PC-3 (cell line): ENCODE results near the gene GOLGA8O. TPM values are rescaled to one million over a fixed set of nuclear protein-coding genes. Genes with fewer than 3 reads are reported as not detected.
"Not testable (repeated sequence)": the region's sequence is repeated elsewhere in the genome, so short reads cannot be mapped to it uniquely, and the experiment has no call there.

ENCODE experiments used
- ATAC-seq: fragments of 200-7000 bp; cut with Tn5 transposase; 2 replicates; pipeline ENCODE4 v1.9.1; 2020; ENCODE audit warnings: mild to moderate bottlenecking, moderate library complexity
- BruUV-seq: library from RNA; stranded (reverse); fragments of 400-500 nt; replicated peaks from 2 replicates; lab custom pipeline; 2021; lab: Mats Ljungman, UMichigan
- CTCF ChIA-PET: fragments of 300-600 bp; sonication (Branson Sonifier 250); formaldehyde crosslinking; loops from one replicate; lab custom pipeline; 2022; ENCODE audit warnings: antibody characterized with exemption; lab: Charles Lee
- POLR2A ChIA-PET: fragments of 300-600 bp; sonication (Branson Sonifier 250); formaldehyde crosslinking; loops from one replicate; lab custom pipeline; 2022; ENCODE audit warnings: antibody characterized with exemption; ENCODE audit not compliant: unreplicated experiment; lab: Charles Lee
- DNase-seq: peaks from one replicate; pipeline ENCODE4 v3.0.0-alpha.2; 2015
- H2AFZ ChIP-seq: fragments of 300-600 bp; sonication (generic); 2 replicates; pipeline ENCODE4 v1.6.0; 2016; ENCODE audit warnings: antibody characterized with exemption, low read length
- H3F3A ChIP-seq: fragments of 300-600 bp; sonication (generic); one replicate; pipeline ENCODE4 v1.6.0; 2017; ENCODE audit warnings: antibody characterized with exemption, low read length, control low read depth, mild to moderate bottlenecking; ENCODE audit not compliant: unreplicated experiment
- H3K27ac ChIP-seq: fragments of 300-600 bp; sonication (generic); 2 replicates; pipeline ENCODE4 v1.5.1; 2016; ENCODE audit warnings: mild to moderate bottlenecking, low read length
- H3K27me3 ChIP-seq: fragments of 300-600 bp; sonication (generic); 2 replicates; pipeline ENCODE4 v1.6.1; 2016; ENCODE audit warnings: low read length, mixed read lengths
- H3K36me3 ChIP-seq: fragments of 300-600 bp; sonication (generic); 2 replicates; pipeline ENCODE4 v1.6.1; 2016; ENCODE audit warnings: low read depth, mixed run types, low read length, mixed read lengths
- H3K4me1 ChIP-seq: fragments of 300-600 bp; sonication (generic); 2 replicates; pipeline ENCODE4 v1.5.1; 2016; ENCODE audit warnings: low read length; ENCODE audit not compliant: insufficient read depth
- H3K4me2 ChIP-seq: fragments of 300-600 bp; sonication (generic); 2 replicates; pipeline ENCODE4 v1.6.0; 2016; ENCODE audit warnings: low read length
- H3K4me3 ChIP-seq: fragments of 300-600 bp; sonication (generic); 2 replicates; pipeline ENCODE4 v1.5.1; 2016; ENCODE audit warnings: mild to moderate bottlenecking, low read length, mixed read lengths
- H3K79me2 ChIP-seq: fragments of 300-600 bp; sonication (generic); 2 replicates; pipeline ENCODE4 v1.6.1; 2017; ENCODE audit warnings: low read length, mixed read lengths
- H3K9ac ChIP-seq: fragments of 300-600 bp; sonication (generic); 2 replicates; pipeline ENCODE4 v1.6.0; 2016; ENCODE audit warnings: mild to moderate bottlenecking, low read length
- H3K9me2 ChIP-seq: fragments of 300-600 bp; sonication (generic); replicated peaks from 2 replicates; pipeline ENCODE4 v1.6.1; 2016; ENCODE audit warnings: mixed run types, low read length, mixed read lengths
- H3K9me3 ChIP-seq: fragments of 300-600 bp; sonication (generic); 2 replicates; pipeline ENCODE4 v1.6.1; 2016; ENCODE audit warnings: low read length, mixed read lengths
- H4K20me1 ChIP-seq: fragments of 300-600 bp; sonication (generic); 2 replicates; pipeline ENCODE4 v1.6.1; 2016; ENCODE audit warnings: low read length, mixed read lengths
- intact Hi-C: fragments of 100-400 bp; cut with micrococcal nuclease; formaldehyde crosslinking; loops from 2 replicates; pipeline ENCODE4 v1.9.0; 2023
- total RNA-seq: library from RNA; depleted of rRNA; stranded (reverse); fragments of >200 nt; gene quantifications from 2 replicates; pipeline ENCODE4 v1.2.3, GENCODE V29; 2014; rRNA removed

The GOLGA8O gene
- total RNA-seq, 1 experiment from 2014 or later = 0.47 TPM

DNA sequence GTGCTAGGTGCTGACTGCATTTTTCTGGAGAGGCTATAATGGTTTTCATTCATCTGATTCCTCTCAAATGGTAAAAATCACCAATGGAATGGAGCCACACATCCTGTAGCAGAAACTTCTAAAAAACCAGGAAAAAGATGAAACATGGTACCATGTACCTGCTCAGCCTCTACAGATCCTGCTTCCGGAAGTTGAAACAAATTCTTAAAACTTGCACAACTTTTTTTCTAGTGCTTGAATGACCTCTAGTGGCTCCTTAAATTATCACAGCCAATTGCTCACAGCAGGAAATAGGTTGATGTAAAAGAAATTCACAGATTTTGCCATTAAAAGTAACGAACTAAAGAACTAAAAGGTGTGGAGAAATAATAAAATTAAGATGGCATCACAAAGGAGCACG, 47.5 kb downstream of the GOLGA8O start:
- BruUV-seq = not testable (repeated sequence)

DNA sequence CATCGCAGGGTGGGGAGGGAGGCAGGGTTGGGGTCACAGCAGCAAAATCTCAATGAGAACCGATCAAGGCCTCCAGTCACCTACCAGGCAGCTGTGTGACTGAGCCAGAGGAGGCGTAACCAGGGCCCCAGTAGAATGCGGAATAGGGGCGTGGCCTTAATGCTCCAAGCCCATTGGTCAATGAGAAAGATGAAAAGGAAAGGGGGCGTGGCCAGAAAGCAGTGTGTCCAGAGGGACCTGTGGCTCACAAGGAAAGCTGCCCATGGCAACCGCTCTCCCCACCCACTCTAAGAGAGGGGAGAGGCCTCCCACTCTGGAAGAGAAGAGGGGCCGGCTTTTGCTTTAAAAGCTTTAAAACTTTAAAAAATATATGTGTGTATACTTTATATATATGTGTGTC, 52.2 kb downstream of the GOLGA8O start, which contains the start of gene GOLGA8K:
GOLGA8K (minus strand) TSS at position 101 of the 400 bp plus-strand sequence; CDS start at position 3, 98 bp downstream.
- ATAC-seq, H3K9me3 ChIP-seq, H3F3A ChIP-seq, H3K4me2 ChIP-seq, H2AFZ ChIP-seq, H3K27ac ChIP-seq, H3K27me3 ChIP-seq, DNase-seq, intact Hi-C loops, BruUV-seq, H3K4me3 ChIP-seq, H3K4me1 ChIP-seq, H3K9me2 ChIP-seq, H4K20me1 ChIP-seq, H3K36me3 ChIP-seq, CTCF ChIA-PET, POLR2A ChIA-PET, H3K79me2 ChIP-seq, H3K9ac ChIP-seq: not testable (repeated sequence)

More for the DNA sequence above, 47.5 kb downstream of the GOLGA8O start:
- ATAC-seq, H3K9me3 ChIP-seq, H3K4me1 ChIP-seq, H4K20me1 ChIP-seq, CTCF ChIA-PET, H3K4me3 ChIP-seq, intact Hi-C loops, DNase-seq, H3K79me2 ChIP-seq, H3K36me3 ChIP-seq, H3F3A ChIP-seq, H3K27me3 ChIP-seq, POLR2A ChIA-PET, H3K9me2 ChIP-seq, H3K4me2 ChIP-seq, H3K9ac ChIP-seq, H3K27ac ChIP-seq, H2AFZ ChIP-seq: not testable (repeated sequence)

DNA sequence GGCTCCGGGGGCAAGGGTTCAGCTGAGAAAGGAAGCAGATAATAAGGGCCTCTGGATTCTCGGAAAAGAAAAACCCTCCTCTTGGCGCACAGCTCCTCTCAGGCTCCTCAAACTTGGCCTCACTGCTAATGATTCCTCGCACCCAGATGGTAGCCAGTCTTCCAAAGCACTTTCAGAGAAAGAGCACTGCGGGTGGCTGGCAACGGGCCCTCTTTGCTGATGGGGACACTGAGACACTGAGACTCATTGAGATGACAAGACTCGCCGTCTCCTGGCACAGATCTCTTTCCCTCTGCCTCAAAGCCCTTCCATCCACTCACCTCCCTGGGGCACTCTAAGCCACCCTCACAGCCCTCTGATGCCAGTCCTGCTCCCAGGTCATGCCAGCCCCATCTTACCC, 58.9 kb downstream of the GOLGA8O start:
- H3K9ac ChIP-seq, intact Hi-C loops, H3K9me3 ChIP-seq, H2AFZ ChIP-seq, H4K20me1 ChIP-seq, H3F3A ChIP-seq, ATAC-seq, H3K4me3 ChIP-seq, H3K79me2 ChIP-seq, H3K27me3 ChIP-seq, CTCF ChIA-PET, DNase-seq, H3K4me1 ChIP-seq, H3K27ac ChIP-seq, BruUV-seq, H3K36me3 ChIP-seq, POLR2A ChIA-PET, H3K4me2 ChIP-seq, H3K9me2 ChIP-seq: not testable (repeated sequence)

Other genes with a start within 250 kb of the GOLGA8O start
- gene GOLGA8K, start 52.3 kb downstream of the GOLGA8O start, total RNA-seq = 1.2 TPM in 1 of 2 replicates, not detected in the other
- 0.91 and 1.4 TPM in 2 replicates for gene GOLGA8N, start 137.8 kb upstream of the GOLGA8O start, total RNA-seq
- 38.2 and 43.0 TPM in 2 replicates for gene ARHGAP11A, start 159.9 kb upstream of the GOLGA8O start, total RNA-seq
- 1.3 and 1.6 TPM in 2 replicates for gene SCG5, start 186.1 kb upstream of the GOLGA8O start, total RNA-seq